ENCODE results near the gene MSI2. TPM values are rescaled to one million over a fixed set of nuclear protein-coding genes. Genes with fewer than 3 reads are reported as not detected.

Gene MSI2
- total RNA-seq, 2 experiments from 2014 or later: 38.8 to 39.0 TPM

DNA sequence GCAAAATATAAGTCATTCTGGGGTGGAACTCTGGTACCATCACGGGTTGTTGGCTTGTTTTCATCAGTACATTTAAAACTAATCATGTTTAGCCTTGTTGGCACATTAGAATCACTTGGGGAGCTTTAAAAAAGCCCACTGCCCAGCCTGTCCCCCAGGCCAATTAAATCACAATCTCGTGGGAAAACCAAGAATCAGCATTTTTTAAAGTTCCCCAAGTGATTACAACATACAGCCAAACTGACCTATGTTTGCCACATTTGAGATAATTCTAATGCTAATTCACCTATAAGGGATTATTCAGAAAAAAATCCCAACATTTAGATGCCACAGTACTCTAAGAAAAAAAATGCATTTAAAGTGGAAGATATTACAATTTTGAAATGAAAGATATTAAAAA lies 8.4 kb upstream of the MSI2 start:
- intact Hi-C loops (cut with micrococcal nuclease): no loop called here
- CTCF ChIA-PET: no interaction called here
- H3K36me3 Mint-ChIP-seq (ENCODE audit: low read depth): no peaks in the 10 kb centered on the region
- peaks cover 11% of the 10 kb centered on the region for H3K9me3 Mint-ChIP-seq
- H3K27ac Mint-ChIP-seq: no peak overlapping the region
- no peaks in the 10 kb centered on the region for H3K27me3 Mint-ChIP-seq (ENCODE audit: low read depth)
- no peak for DNase-seq
- no peak overlapping the region for H3K4me3 Mint-ChIP-seq
- H3K4me1 Mint-ChIP-seq (ENCODE audit: low read depth): no peaks in the 10 kb centered on the region

- CTCF ChIA-PET: interaction anchor here (0.6 kb wide), 2 partner anchors 271 to 530 kb away, joined by 3 read pairs; no protein-coding TSS in a partner anchor
- intact Hi-C loops (cut with micrococcal nuclease): no loop called here
- peaks cover 11% of the 10 kb centered on the region for H3K9me3 Mint-ChIP-seq
- H3K27me3 Mint-ChIP-seq (ENCODE audit: low read depth): no peaks in the 10 kb centered on the region
- H3K4me1 Mint-ChIP-seq (ENCODE audit: low read depth): no peaks in the 10 kb centered on the region
- H3K27ac Mint-ChIP-seq: no peak overlapping the region
- DNase-seq: no peak
- no peak overlapping the region for H3K4me3 Mint-ChIP-seq
- H3K36me3 Mint-ChIP-seq (ENCODE audit: low read depth): no peaks in the 10 kb centered on the region
These were observed 6.8 kb upstream of the MSI2 start for GRCh38 chr17:57249520-57249919.

- intact Hi-C loops (cut with micrococcal nuclease): no loop called here
- Mint-ChIP-seq H3K9me3 (peaks cover 11% of the 10 kb centered on the region), H3K4me1 (ENCODE audit: low read depth) (peaks cover 6% of the 10 kb centered on the region), H3K27ac (no peak overlapping the region), H3K27me3 (ENCODE audit: low read depth) (no peaks in the 10 kb centered on the region), H3K36me3 (ENCODE audit: low read depth) (no peaks in the 10 kb centered on the region), H3K4me3 (no peak overlapping the region)
- no peak for DNase-seq
- CTCF ChIA-PET: interaction anchor here (0.9 to 4.3 kb wide), 2 partner anchors 8 to 421 kb away, joined by 3 to 33 read pairs; no protein-coding TSS in a partner anchor
These were observed 5.0 kb upstream of the MSI2 start for GRCh38 chr17:57251211-57251787.

- Mint-ChIP-seq H3K27me3 (ENCODE audit: low read depth) (no peaks in the 10 kb centered on the region), H3K27ac (no peak overlapping the region), H3K36me3 (ENCODE audit: low read depth) (peaks cover 5% of the 10 kb centered on the region), H3K4me1 (ENCODE audit: low read depth) (peaks cover 14% of the 10 kb centered on the region), H3K9me3 (peaks cover 11% of the 10 kb centered on the region), H3K4me3 (no peak overlapping the region)
- CTCF ChIA-PET: interaction anchor here (0.7 to 4.3 kb wide), 2 partner anchors 10 to 171 kb away, joined by 3 to 33 read pairs; no protein-coding TSS in a partner anchor
- intact Hi-C loops (cut with micrococcal nuclease): no loop called here
- no peak for DNase-seq
These were observed 2.8 kb upstream of the MSI2 start for GRCh38 chr17:57253362-57254065.

GRCh38 chr17:57255182-57255775 lies 1.0 kb upstream of the MSI2 start:
- CTCF ChIA-PET: interaction anchor here (4.3 kb wide), 1 partner anchor 12 kb away, joined by 33 read pairs; no protein-coding TSS in a partner anchor
- no peaks in the 10 kb centered on the region for H3K27me3 Mint-ChIP-seq (ENCODE audit: low read depth)
- H3K9me3 Mint-ChIP-seq: peaks cover 5% of the 10 kb centered on the region
- peak overlapping the region; percentile 83 for H3K4me3 Mint-ChIP-seq
- peaks cover 30% of the 10 kb centered on the region for H3K4me1 Mint-ChIP-seq (ENCODE audit: low read depth)
- intact Hi-C loops (cut with micrococcal nuclease): loop anchor here (5.0 kb wide), 2 partner anchors 417 to 752 kb away; partner anchors contain the start of gene SRSF1
- peaks cover 7% of the 10 kb centered on the region for H3K36me3 Mint-ChIP-seq (ENCODE audit: low read depth)
- peak overlapping the region; percentile 72 for H3K27ac Mint-ChIP-seq
- no peak for DNase-seq

GRCh38 chr17:57256708-57257112 lies 387 bp downstream of the MSI2 start:
- H3K4me3 Mint-ChIP-seq: peak overlapping the region; percentile 90
- CTCF ChIA-PET: interaction anchor here (0.6 to 3.0 kb wide), 3 partner anchors 50 to 220 kb away, joined by 3 to 11 read pairs (median 3); no protein-coding TSS in a partner anchor
- H3K27ac Mint-ChIP-seq: peak overlapping the region; percentile 28
- no peaks in the 10 kb centered on the region for H3K9me3 Mint-ChIP-seq
- no peaks in the 10 kb centered on the region for H3K27me3 Mint-ChIP-seq (ENCODE audit: low read depth)
- H3K36me3 Mint-ChIP-seq (ENCODE audit: low read depth): peaks cover 16% of the 10 kb centered on the region
- intact Hi-C loops (cut with micrococcal nuclease): loop anchor here (1.0 to 5.0 kb wide), 5 partner anchors 185 to 751 kb away; partner anchors contain the start of gene SRSF1
- peaks cover 45% of the 10 kb centered on the region for H3K4me1 Mint-ChIP-seq (ENCODE audit: low read depth)
- DNase-seq: peak; percentile 59

DNA sequence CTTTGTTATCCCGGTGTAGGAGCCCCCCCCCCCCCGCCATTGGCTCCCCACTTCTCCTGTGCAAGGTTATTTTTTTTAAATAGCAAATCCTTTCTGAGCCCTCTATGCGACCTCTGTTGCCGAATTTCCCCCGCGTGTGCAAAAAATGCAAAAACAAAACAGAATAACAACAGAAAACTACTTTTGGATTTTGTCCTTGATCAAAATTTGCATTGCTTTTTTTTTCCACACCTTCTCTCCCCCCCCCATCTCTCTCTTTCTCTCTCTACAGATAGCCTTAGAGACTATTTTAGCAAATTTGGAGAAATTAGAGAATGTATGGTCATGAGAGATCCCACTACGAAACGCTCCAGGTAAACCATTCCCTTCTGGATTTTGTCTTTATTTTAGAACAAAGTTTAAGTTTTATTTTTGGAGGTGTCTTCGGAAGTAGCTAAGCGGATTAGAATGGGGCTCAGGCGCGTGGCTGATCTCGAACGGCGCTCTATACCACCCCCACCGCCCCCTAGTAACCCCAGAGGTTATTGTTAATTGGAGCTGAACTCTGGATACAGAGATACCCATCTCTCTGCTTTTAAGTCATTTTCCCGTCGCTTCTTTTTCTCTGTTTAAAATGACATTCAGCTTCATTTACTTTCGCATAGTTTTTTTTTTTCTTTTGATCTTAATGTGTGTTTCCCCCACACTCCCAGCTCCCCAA lies 1.0 kb downstream of the MSI2 start:
- Mint-ChIP-seq H3K27ac (peak overlapping the region; percentile 86), H3K27me3 (ENCODE audit: low read depth) (no peaks in the 10 kb centered on the region), H3K36me3 (ENCODE audit: low read depth) (peaks cover 22% of the 10 kb centered on the region), H3K9me3 (no peaks in the 10 kb centered on the region), H3K4me3 (peak overlapping the region; percentile 90), H3K4me1 (ENCODE audit: low read depth) (peaks cover 51% of the 10 kb centered on the region)
- intact Hi-C loops (cut with micrococcal nuclease): loop anchor here (1.0 to 5.0 kb wide), 4 partner anchors 184 to 750 kb away; partner anchors contain the start of gene SRSF1
- CTCF ChIA-PET: interaction anchor here (0.6 to 3.0 kb wide), 8 partner anchors 10 to 343 kb away, joined by 3 to 11 read pairs (median 4); no protein-coding TSS in a partner anchor
- DNase-seq: peak; percentile 20

- peak overlapping the region; percentile 90 for H3K4me3 Mint-ChIP-seq
- no peaks in the 10 kb centered on the region for H3K27me3 Mint-ChIP-seq (ENCODE audit: low read depth)
- H3K4me1 Mint-ChIP-seq (ENCODE audit: low read depth): peaks cover 59% of the 10 kb centered on the region
- peaks cover 30% of the 10 kb centered on the region for H3K36me3 Mint-ChIP-seq (ENCODE audit: low read depth)
- intact Hi-C loops (cut with micrococcal nuclease): loop anchor here (1.0 to 5.0 kb wide), 5 partner anchors 27 to 749 kb away; partner anchors contain the start of gene SRSF1
- H3K27ac Mint-ChIP-seq: peak overlapping the region; percentile 59
- CTCF ChIA-PET: interaction anchor here (0.8 to 3.0 kb wide), 5 partner anchors 9 to 342 kb away, joined by 3 to 11 read pairs (median 4); no protein-coding TSS in a partner anchor
- no peak for DNase-seq
- H3K9me3 Mint-ChIP-seq: no peaks in the 10 kb centered on the region
These were observed 1.9 kb downstream of the MSI2 start for GRCh38 chr17:57257895-57258851.

DNA sequence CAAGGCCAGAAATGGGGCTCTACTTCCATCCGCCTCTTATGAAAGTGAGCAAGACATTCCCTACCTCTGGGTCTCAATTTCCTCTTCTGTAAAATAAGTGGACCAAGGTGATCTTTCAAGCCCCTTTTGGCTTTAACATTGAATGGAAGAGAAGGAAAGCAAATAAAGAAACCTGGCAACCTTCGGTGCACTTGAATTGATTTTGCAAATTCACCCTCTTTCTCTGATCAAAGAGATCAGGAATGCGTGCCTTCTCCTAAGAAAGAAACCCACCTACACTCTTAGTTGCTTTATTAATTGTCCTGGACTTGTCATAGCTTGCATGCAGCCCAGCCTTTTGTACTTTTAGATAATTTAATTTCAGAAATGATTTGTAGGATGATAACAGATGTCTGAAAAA lies 3.0 kb downstream of the MSI2 start:
- H3K9me3 Mint-ChIP-seq: no peaks in the 10 kb centered on the region
- intact Hi-C loops (cut with micrococcal nuclease): loop anchor here (2.0 to 5.0 kb wide), 3 partner anchors 25 to 748 kb away; partner anchors contain the start of gene SRSF1
- DNase-seq: no peak
- H3K27me3 Mint-ChIP-seq (ENCODE audit: low read depth): no peaks in the 10 kb centered on the region
- H3K4me3 Mint-ChIP-seq: no peak overlapping the region
- CTCF ChIA-PET: interaction anchor here (0.7 to 1.6 kb wide), 5 partner anchors 16 to 487 kb away, joined by 3 to 6 read pairs (median 3); no protein-coding TSS in a partner anchor
- no peak overlapping the region for H3K27ac Mint-ChIP-seq
- H3K36me3 Mint-ChIP-seq (ENCODE audit: low read depth): peaks cover 36% of the 10 kb centered on the region
- H3K4me1 Mint-ChIP-seq (ENCODE audit: low read depth): peaks cover 65% of the 10 kb centered on the region

GRCh38 chr17:57259817-57260216 lies 3.5 kb downstream of the MSI2 start:
- H3K36me3 Mint-ChIP-seq (ENCODE audit: low read depth): peaks cover 36% of the 10 kb centered on the region
- no peak for DNase-seq
- intact Hi-C loops (cut with micrococcal nuclease): loop anchor here (2.0 to 5.0 kb wide), 3 partner anchors 25 to 747 kb away; partner anchors contain the start of gene SRSF1
- H3K4me1 Mint-ChIP-seq (ENCODE audit: low read depth): peaks cover 65% of the 10 kb centered on the region
- H3K4me3 Mint-ChIP-seq: no peak overlapping the region
- H3K27me3 Mint-ChIP-seq (ENCODE audit: low read depth): no peaks in the 10 kb centered on the region
- no peak overlapping the region for H3K27ac Mint-ChIP-seq
- CTCF ChIA-PET: interaction anchor here (0.7 to 1.6 kb wide), 5 partner anchors 16 to 487 kb away, joined by 3 to 6 read pairs (median 3); no protein-coding TSS in a partner anchor
- no peaks in the 10 kb centered on the region for H3K9me3 Mint-ChIP-seq

Data from activated naive CD4-positive, alpha-beta T cell treated with anti-CD3 and anti-CD28 coated beads for 36 hours (primary cell).